Measurements from ENCODE around the gene PSD4. TPM values are rescaled to one million over a fixed set of nuclear protein-coding genes. Genes with fewer than 3 reads are reported as not detected.

The PSD4 gene
- total RNA-seq, 4 donors from 2014 or later, result 48.2 to 193 (median 87.4) TPM

DNA sequence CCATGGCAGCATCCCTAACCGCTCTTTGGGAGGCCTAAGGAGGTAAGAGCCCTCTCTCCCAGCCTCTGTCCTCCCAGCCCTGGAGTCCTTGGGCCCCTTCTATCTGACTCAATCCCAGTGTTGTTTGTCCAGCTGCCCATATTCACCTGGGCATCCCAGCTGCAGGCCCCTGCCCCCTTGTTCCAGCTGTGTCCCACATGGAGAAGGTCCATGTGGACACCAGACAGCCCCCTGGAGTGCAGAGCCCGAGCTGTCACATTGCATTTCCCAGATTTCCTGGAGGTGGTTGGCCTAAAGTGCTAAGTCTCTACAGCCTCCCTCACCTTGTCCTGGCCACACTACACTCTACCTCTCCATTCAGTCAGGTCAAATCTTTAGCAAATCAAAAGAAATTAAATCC, 42.5 kb downstream of the PSD4 start:
- TF ChIP-seq POLR2A (IDR thresholded peaks at IDR 0.05) (no peak), EP300 (IDR thresholded peaks at IDR 0.05; ENCODE audit: low read depth) (no peak), POLR2AphosphoS5 (IDR thresholded peaks at IDR 0.05) (no peak)
- TF ChIP-seq, protein P1, sequence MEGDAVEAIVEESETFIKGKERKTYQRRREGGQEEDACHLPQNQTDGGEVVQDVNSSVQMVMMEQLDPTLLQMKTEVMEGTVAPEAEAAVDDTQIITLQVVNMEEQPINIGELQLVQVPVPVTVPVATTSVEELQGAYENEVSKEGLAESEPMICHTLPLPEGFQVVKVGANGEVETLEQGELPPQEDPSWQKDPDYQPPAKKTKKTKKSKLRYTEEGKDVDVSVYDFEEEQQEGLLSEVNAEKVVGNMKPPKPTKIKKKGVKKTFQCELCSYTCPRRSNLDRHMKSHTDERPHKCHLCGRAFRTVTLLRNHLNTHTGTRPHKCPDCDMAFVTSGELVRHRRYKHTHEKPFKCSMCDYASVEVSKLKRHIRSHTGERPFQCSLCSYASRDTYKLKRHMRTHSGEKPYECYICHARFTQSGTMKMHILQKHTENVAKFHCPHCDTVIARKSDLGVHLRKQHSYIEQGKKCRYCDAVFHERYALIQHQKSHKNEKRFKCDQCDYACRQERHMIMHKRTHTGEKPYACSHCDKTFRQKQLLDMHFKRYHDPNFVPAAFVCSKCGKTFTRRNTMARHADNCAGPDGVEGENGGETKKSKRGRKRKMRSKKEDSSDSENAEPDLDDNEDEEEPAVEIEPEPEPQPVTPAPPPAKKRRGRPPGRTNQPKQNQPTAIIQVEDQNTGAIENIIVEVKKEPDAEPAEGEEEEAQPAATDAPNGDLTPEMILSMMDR (IDR thresholded peaks at IDR 0.05), result no peak
- Histone ChIP-seq H3K27me3 (no peaks in the 10 kb centered on the region), H3K4me1 (peaks cover 17 to 55% (median 45%) of the 10 kb centered on the region in 4 donors), H3K4me3 (no peak overlapping the region), H3K9me3 (no peaks in the 10 kb centered on the region), H3K27ac (no peak overlapping the region), H3K36me3 (no peaks in the 10 kb centered on the region)
- WGBS, 2 donors (ENCODE audit: low coverage in 1 of 2), result 88% methylated on average over 2 of the region's 2 CpGs; no CpG with 5 or more reads in 1 of the 2 donors
- no peak for DNase-seq
- in situ Hi-C loops (cut with MboI; ENCODE audit: low pct_ligation_motif_present in 1 of 4, low pct_unique_long_range_greater_than_20kb in 1 of 4, low sequenced_read_pairs in 3 of 4), result no loop called here
- intact Hi-C loops (cut with DNase I; ENCODE audit: low total_unique reads), result no loop called here

DNA sequence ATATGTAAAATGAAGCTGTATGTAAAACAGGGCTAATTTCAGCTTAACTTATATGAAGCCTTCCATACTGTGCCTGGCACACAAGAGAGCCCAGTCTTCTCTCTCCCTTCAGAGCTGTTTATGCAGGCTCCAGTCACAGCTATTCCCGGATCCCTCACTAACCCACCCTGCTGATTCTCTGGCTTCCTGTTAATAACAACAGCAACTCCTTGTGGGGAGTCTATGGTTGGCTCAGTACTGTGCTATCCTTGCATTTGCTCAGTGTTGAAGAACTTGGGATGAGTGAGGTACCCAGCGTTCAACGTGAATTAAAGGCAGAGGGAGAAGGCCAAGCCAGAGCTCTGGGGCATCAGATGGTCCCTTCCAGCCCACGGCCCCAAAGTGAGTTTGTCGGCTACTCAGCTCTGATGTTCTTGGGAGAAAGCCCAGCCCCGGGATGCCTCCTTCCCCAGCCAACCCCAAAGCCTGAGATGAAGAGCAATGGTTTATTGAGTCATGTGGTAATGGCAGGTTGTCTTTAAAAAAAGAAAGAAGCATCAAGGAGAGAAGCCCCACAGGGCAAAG, 43.2 kb downstream of the PSD4 start:
- Histone ChIP-seq H3K36me3 (no peaks in the 10 kb centered on the region), H3K27ac (peak overlapping the region; percentile 72 to 90 (median 76)), H3K4me3 (no peak overlapping the region), H3K9me3 (no peaks in the 10 kb centered on the region), H3K4me1 (peaks cover 17 to 49% (median 39%) of the 10 kb centered on the region in 4 donors), H3K27me3 (no peaks in the 10 kb centered on the region)
- no peak for DNase-seq
- WGBS, 2 donors (ENCODE audit: low coverage in 1 of 2), result 80 to 85% methylated on average over 1 to 6 of the region's 6 CpGs
- in situ Hi-C loops (cut with MboI; ENCODE audit: low pct_ligation_motif_present in 1 of 4, low pct_unique_long_range_greater_than_20kb in 1 of 4, low sequenced_read_pairs in 3 of 4), result no loop called here
- intact Hi-C loops (cut with DNase I; ENCODE audit: low total_unique reads), result no loop called here
- TF ChIP-seq, protein P1 (IDR thresholded peaks at IDR 0.05), result no peak
- TF ChIP-seq POLR2A (IDR thresholded peaks at IDR 0.05), result no peak

DNA sequence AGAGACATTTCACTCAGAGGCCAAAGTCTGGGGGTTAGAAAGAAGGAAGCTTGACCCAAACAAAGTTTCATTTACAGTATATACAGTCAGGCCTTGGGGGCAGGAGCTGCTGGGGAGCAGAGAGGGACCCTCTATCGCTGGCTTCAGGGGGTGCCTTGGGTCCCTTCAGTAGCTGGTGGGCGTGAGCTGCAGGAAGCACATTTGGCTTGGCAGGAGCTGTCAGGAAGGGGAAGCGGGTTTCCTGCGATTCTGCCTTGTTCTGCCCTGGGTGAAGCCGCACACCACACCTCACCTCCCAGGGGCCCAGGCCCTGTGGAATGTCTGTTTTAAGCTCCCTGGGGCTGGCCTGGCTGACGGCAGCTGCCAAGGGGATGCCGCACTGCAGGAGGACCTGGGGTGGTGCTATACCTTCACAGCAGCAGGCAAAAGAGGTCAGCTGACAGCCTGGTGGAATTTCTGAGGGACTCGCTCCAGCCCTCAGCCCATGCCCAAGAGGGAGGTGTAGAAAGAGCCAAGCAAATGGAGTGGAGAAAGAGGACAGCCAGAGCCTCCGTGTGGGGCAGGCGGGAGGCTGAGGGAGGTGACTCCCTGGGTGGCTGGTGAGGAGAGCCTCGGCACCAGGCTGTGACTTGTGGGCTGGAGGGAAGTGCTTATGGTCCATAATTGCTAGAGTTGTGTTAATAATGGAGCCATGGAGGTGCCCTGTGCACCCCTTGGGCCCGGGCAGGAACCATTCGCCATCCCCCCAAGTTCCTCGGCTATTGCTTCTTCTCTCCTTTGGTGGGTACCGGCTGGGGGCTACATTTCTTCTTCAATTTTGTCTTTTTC, 43.9 kb downstream of the PSD4 start:
- H3K4me3 ChIP-seq, result no peak overlapping the region
- in situ Hi-C loops (cut with MboI; ENCODE audit: low pct_ligation_motif_present in 1 of 4, low pct_unique_long_range_greater_than_20kb in 1 of 4, low sequenced_read_pairs in 3 of 4), result no loop called here
- H3K4me1 ChIP-seq, result peaks cover 17 to 42% (median 34%) of the 10 kb centered on the region in 4 donors
- WGBS, 2 donors (ENCODE audit: low coverage in 1 of 2), result 77% methylated on average over 15 of the region's 15 CpGs; no CpG with 5 or more reads in 1 of the 2 donors
- no peaks in the 10 kb centered on the region for H3K27me3 ChIP-seq
- no peak for TF ChIP-seq POLR2A (IDR thresholded peaks at IDR 0.05)
- TF ChIP-seq EP300 (IDR thresholded peaks at IDR 0.05; ENCODE audit: low read depth), result no peak
- TF ChIP-seq POLR2AphosphoS5 (IDR thresholded peaks at IDR 0.05), result no peak
- TF ChIP-seq, protein P1 (IDR thresholded peaks at IDR 0.05), result no peak
- no peaks in the 10 kb centered on the region for H3K9me3 ChIP-seq
- no peaks in the 10 kb centered on the region for H3K36me3 ChIP-seq
- H3K27ac ChIP-seq, result peak overlapping the region; percentile 72 to 90 (median 76)
- DNase-seq, result no peak
- intact Hi-C loops (cut with DNase I; ENCODE audit: low total_unique reads), result no loop called here

DNA sequence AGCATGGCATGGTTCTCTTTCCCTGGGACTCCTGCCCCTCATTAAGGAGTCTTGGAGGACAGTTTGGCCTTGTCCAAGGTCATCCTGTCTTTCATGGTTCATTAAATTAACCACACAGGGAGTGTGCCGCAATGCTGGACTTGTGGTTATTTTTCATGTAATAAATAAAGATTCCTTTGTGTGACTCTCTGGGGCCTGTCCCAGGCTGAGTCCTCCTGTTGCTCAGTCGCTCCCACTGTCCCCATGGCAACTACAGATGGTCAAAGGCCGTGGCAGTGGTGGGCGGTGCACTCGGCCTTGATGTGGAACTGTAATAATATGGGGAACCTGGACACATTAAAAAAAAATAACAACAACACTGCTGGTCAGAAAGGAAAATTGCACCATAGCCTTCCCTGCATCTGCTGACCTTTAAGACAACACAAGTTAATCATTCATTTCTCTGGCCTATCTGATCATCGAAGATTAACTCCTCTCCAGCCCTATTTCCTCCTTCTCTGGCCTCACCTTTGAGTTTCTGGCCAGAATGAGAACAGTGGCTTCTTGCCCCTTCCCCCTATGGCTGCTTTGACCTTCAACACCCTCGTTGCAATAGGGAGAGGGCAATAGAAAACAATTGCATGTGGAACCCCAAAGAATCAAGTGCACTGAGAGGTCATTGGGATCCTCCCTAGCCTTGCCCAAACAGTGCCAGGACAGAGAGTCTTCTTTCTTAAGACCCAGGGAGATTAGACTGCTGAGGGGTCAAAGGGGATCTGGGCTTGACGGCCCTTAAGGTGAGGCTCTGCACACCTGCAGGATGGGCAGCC, 44.7 kb downstream of the PSD4 start:
- Histone ChIP-seq H3K27ac (peak overlapping the region; percentile 72 to 90 (median 76)), H3K36me3 (no peaks in the 10 kb centered on the region), H3K4me1 (peaks cover 17 to 41% (median 34%) of the 10 kb centered on the region in 4 donors), H3K4me3 (no peak overlapping the region), H3K27me3 (no peaks in the 10 kb centered on the region), H3K9me3 (no peaks in the 10 kb centered on the region)
- in situ Hi-C loops (cut with MboI; ENCODE audit: low pct_ligation_motif_present in 1 of 4, low pct_unique_long_range_greater_than_20kb in 1 of 4, low sequenced_read_pairs in 3 of 4) (no loop called here), intact Hi-C loops (cut with DNase I; ENCODE audit: low total_unique reads) (no loop called here)
- peak in 1 of 3 donors; percentile 32 for TF ChIP-seq POLR2AphosphoS5 (IDR thresholded peaks at IDR 0.05)
- TF ChIP-seq EP300 (IDR thresholded peaks at IDR 0.05; ENCODE audit: low read depth), result no peak
- no peak for TF ChIP-seq POLR2A (IDR thresholded peaks at IDR 0.05)
- TF ChIP-seq, protein P1 (IDR thresholded peaks at IDR 0.05), result peak in 2 of 5 experiments; percentile 42 to 57
- WGBS, 2 donors (ENCODE audit: low coverage in 1 of 2), result 43 to 45% methylated on average over 3 to 8 of the region's 8 CpGs
- DNase-seq, result peak; percentile 83
